GM12872 (cell line): ENCODE measurements around the gene EXD1.

Experiments used
- TF ChIP-seq, protein P1 (sequence below): IDR thresholded peaks from 3 replicates; pipeline ENCODE4 v1.5.1; 2011; ENCODE audit warnings: low read depth, mild to moderate bottlenecking, low read length, moderate library complexity; ENCODE audit not compliant: insufficient read depth

The EXD1 gene

DNA sequence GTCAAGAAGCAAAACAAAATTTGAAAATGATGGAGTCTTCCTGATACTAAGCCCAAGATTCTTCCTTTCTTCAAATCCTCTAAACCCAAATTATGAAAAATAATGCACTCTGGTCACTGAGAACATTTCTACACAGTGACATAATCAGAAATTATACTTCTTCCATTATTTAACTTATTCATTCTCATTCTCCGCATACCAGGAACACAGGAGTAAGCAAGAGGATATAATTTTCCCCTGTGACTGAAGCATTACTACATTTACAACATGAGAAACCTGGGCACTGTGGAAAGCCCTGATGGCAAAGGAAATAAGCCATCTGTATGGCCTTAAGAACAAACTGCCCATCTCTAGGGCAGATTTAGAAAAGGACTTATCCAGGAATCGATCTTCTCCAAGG is 47.0 kb downstream of the EXD1 start:
- TF ChIP-seq, protein P1, sequence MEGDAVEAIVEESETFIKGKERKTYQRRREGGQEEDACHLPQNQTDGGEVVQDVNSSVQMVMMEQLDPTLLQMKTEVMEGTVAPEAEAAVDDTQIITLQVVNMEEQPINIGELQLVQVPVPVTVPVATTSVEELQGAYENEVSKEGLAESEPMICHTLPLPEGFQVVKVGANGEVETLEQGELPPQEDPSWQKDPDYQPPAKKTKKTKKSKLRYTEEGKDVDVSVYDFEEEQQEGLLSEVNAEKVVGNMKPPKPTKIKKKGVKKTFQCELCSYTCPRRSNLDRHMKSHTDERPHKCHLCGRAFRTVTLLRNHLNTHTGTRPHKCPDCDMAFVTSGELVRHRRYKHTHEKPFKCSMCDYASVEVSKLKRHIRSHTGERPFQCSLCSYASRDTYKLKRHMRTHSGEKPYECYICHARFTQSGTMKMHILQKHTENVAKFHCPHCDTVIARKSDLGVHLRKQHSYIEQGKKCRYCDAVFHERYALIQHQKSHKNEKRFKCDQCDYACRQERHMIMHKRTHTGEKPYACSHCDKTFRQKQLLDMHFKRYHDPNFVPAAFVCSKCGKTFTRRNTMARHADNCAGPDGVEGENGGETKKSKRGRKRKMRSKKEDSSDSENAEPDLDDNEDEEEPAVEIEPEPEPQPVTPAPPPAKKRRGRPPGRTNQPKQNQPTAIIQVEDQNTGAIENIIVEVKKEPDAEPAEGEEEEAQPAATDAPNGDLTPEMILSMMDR: no peak

DNA sequence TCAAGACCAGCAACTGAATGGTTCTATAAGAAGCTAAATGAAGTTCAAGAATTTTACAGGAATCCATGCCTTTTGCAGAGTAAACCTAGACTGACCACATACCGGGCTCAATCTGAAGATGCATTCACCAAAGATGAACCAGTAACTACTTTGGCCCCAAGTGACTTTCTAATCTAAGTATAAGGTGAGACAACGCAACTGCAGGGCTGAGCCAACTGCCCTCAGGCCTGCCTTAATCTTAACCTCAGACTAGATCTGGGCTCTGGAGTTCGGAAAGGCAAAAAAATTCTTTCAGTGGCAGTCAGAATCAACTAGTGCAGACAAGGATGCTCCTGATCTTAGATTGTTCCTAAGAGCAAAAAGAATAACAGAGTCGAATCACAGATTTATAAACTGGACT is 48.3 kb downstream of the EXD1 start:
- TF ChIP-seq, protein P1: no peak

DNA sequence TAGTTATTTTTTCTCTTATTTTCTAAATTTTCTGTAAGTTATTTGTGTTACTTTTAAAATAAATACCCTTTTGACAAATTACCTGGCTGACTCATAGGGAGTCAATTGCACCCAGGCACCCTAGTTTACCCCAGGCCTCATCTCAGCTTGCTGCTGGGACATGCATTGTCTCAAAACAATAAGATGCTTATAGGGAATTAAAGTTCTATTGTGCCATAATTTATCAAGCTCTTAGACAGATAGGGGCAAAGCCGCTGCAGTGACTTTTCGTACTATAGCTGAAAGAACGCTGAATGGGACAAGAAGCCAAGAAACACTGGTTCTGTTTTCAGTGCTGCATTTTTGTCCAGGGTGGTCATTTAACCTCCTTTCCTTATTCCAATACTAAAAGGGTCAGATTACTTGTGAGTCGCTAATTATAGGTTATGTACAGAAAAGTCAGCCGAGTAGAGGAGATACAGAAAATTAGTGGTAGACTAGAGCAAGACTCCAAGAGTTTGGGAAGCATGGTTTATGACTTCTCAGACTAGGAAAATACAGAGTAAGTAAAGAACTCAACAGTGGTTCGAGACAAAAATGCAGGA is 50.3 kb downstream of the EXD1 start:
- TF ChIP-seq, protein P1: no peak

DNA sequence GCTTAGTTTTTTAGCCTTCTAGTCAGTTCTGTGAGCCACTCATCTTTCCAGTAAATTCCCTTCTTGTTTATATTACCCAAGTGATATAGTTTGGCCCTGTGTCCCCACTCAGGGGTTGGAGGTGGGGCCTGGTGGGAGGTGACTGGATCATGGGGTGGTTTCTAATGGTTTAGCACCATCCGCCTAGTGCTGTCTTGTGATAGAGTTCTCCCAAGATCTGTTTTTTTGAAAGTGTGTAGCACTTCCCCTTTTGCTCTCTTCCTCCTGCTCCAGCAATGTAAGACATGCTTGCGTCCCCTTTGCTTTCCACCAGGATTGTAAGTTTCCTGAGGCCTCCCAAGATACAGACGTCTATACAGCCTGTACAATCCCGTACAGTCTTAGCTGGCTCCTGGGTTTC is 60.8 kb downstream of the EXD1 start:
- TF ChIP-seq, protein P1: no peak

DNA sequence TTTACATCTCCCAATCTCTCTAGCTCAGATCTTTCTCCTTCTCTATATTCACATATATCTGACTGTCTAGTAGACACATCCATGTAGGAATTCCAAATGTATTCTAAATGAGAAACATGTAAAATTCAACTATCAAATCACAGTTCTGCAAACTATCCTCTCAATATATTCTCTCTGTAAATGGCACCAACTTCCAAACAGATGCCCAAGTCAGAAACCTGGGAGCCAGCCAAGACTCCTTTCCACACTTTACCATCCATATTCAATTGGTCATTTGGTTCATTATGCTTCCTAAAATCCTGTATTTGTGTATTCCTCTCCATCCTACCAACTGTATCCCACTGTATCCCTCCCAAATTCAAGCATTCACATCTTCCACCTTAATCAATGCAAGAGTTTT is 61.5 kb downstream of the EXD1 start:
- TF ChIP-seq, protein P1: no peak

DNA sequence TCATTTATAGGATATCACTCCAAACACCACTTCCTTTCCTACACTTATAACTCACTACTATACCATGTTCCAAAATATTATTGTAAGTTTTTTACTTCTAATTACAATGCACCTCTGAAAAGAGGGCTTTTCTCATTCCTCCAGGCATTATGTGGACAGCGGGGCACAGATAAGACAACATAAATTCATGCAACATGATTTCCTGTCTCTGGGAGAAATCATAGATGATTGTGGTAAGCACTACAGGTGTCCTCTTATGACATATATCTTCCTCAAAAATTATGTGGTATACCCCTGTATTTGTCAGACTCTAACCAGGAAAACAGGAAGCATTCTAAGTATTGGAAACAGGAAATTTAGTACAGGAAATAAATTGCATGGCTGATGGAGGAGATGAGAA is 68.8 kb downstream of the EXD1 start:
- TF ChIP-seq, protein P1: no peak

DNA sequence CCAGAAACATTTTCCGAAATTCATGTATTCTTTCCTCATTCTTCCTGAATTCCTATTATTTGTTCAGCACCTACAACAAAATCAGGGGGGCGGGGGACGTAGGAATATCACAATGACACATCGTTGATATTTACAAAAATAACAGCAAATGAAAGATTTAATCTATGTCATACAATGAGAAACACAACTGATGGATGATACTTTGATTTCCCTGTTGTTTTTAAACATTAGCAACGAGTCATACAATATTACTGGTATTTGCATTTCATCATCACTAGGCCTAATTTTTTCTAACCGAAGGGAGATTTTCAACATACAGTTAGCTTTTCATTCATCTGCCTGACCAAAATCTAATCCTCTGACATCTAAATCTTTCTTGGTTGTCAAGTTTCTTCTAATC is 69.2 kb downstream of the EXD1 start:
- TF ChIP-seq, protein P1: no peak
